ENCODE data around the gene RAD51. TPM values are rescaled to one million over a fixed set of nuclear protein-coding genes. Genes with fewer than 3 reads are reported as not detected.

RAD51 gene
- total RNA-seq, 1 experiment from 2014 or later, result 30.3 TPM

- in situ Hi-C loops (cut with HindIII; ENCODE audit: low pct_unique_long_range_greater_than_20kb, low sequenced_read_pairs) (no loop called here), intact Hi-C loops (cut with micrococcal nuclease; ENCODE audit: unreplicated experiment) (no loop called here)
- no peak for TF ChIP-seq POLR2AphosphoS5 (IDR thresholded peaks at IDR 0.05; ENCODE audit: low read depth, low read length)
- no peak; the same call in 1 of the 2 replicates for TF ChIP-seq CTCF (IDR thresholded peaks at IDR 0.05)
- TF ChIP-seq SIN3A (IDR thresholded peaks at IDR 0.05; ENCODE audit: borderline replicate concordance, insufficient read depth, low read depth, low read length), result no peak
- TF ChIP-seq REST (IDR thresholded peaks at IDR 0.05; ENCODE audit: insufficient read depth in 1 of 2, low read depth in 2 of 2, low read length in 1 of 2), result no peak
- TF ChIP-seq TCF7L2 (IDR thresholded peaks at IDR 0.05; ENCODE audit: low read depth, low read length), result no peak
- Histone ChIP-seq H3K9me3 (ENCODE audit: control insufficient read depth, insufficient read depth, low read depth, low read length) (no peaks in the 10 kb centered on the region), H3K36me3 (ENCODE audit: control insufficient read depth, insufficient read depth, low read length) (peaks cover 9% of the 10 kb centered on the region; the same call in 1 of the 2 replicates), H3K4me1 (ENCODE audit: control insufficient read depth, insufficient read depth, low read length) (no peaks in the 10 kb centered on the region), H3K4me3 (ENCODE audit: low read depth in 2 of 2, low read length in 2 of 2) (no peak overlapping the region), H3K27ac (ENCODE audit: low read length) (no peak overlapping the region), H3K27me3 (ENCODE audit: control insufficient read depth, insufficient read depth, low read length) (no peaks in the 10 kb centered on the region)
- ChIA-PET POLR2A (no interaction called here), CTCF (interaction anchor here (0.6 to 0.7 kb wide), 3 partner anchors 138 to 188 kb away, joined by 3 to 7 read pairs (median 3); no protein-coding TSS in a partner anchor)
- BruUV-seq (replicated peaks), result no TSS peak
- ATAC-seq, result 0 out of 2 replicates have a peak, but pooled peaks have one; percentile 31
- no peak for DNase-seq (ENCODE audit: low read depth, low spot score)
Observed at GRCh38 chr15:40739854-40740253, 44.9 kb downstream of the RAD51 start.

- H3K4me3 ChIP-seq (ENCODE audit: low read depth in 2 of 2, low read length in 2 of 2), result no peak overlapping the region
- ATAC-seq (no peak), DNase-seq (ENCODE audit: low read depth, low spot score) (no peak)
- H3K4me1 ChIP-seq (ENCODE audit: control insufficient read depth, insufficient read depth, low read length), result no peaks in the 10 kb centered on the region
- no TSS peak for BruUV-seq (replicated peaks)
- intact Hi-C loops (cut with micrococcal nuclease; ENCODE audit: unreplicated experiment) (no loop called here), in situ Hi-C loops (cut with HindIII; ENCODE audit: low pct_unique_long_range_greater_than_20kb, low sequenced_read_pairs) (no loop called here)
- no peak for TF ChIP-seq SIN3A (IDR thresholded peaks at IDR 0.05; ENCODE audit: borderline replicate concordance, insufficient read depth, low read depth, low read length)
- no peak for TF ChIP-seq CTCF (IDR thresholded peaks at IDR 0.05)
- TF ChIP-seq POLR2AphosphoS5 (IDR thresholded peaks at IDR 0.05; ENCODE audit: low read depth, low read length), result no peak
- TF ChIP-seq TCF7L2 (IDR thresholded peaks at IDR 0.05; ENCODE audit: low read depth, low read length), result no peak
- TF ChIP-seq REST (IDR thresholded peaks at IDR 0.05; ENCODE audit: insufficient read depth in 1 of 2, low read depth in 2 of 2, low read length in 1 of 2), result no peak
- CTCF ChIA-PET, result interaction anchor here (0.7 kb wide), 1 partner anchor 225 kb away, joined by 7 read pairs; no protein-coding TSS in a partner anchor
- H3K27ac ChIP-seq (ENCODE audit: low read length), result no peak overlapping the region
- H3K36me3 ChIP-seq (ENCODE audit: control insufficient read depth, insufficient read depth, low read length), result no peaks in the 10 kb centered on the region
- POLR2A ChIA-PET, result interaction anchor here (0.7 kb wide), 1 partner anchor 11 kb away, joined by 5 read pairs; no protein-coding TSS in a partner anchor
- no peaks in the 10 kb centered on the region for H3K27me3 ChIP-seq (ENCODE audit: control insufficient read depth, insufficient read depth, low read length)
- no peaks in the 10 kb centered on the region for H3K9me3 ChIP-seq (ENCODE audit: control insufficient read depth, insufficient read depth, low read depth, low read length)
Observed at GRCh38 chr15:40743485-40743901, 48.5 kb downstream of the RAD51 start.
